HEK293T (cell line): ENCODE measurements around the gene C1QC.
A peak's percentile ranks its signal among the peaks of the same experiment; 100 is the strongest.

Experiments used
- CTCF ChIA-PET: fragments of 350-600 bp; formaldehyde crosslinking; extraction: SDS; loops from one replicate; lab custom pipeline; 2021; ENCODE audit warnings: antibody characterized with exemption, inconsistent platforms; lab: Yijun Ruan, JAX
- POLR2A ChIA-PET: fragments of 350-600 bp; formaldehyde crosslinking; extraction: SDS; loops from one replicate; lab custom pipeline; 2020; ENCODE audit warnings: antibody characterized with exemption, inconsistent platforms; lab: Yijun Ruan, JAX
- DNase-seq: peaks from one replicate; pipeline ENCODE4 v3.0.0; 2012; ENCODE audit warnings: mixed read lengths; ENCODE audit errors: extremely low spot score
- ARNT ChIP-seq: fragments of 450-650 bp; IDR thresholded peaks from 2 replicates; pipeline ENCODE4 v1.6.1; 2017; ENCODE audit warnings: mild to moderate bottlenecking
- BHLHE40 ChIP-seq: fragments of 450-650 bp; IDR thresholded peaks from 2 replicates; pipeline ENCODE4 v1.6.1; 2016; ENCODE audit warnings: mild to moderate bottlenecking, moderate library complexity, borderline replicate concordance
- CTBP1 ChIP-seq: fragments of 450-650 bp; IDR thresholded peaks from 2 replicates; pipeline ENCODE4 v1.6.1; 2016; ENCODE audit warnings: borderline replicate concordance
- ELF4 ChIP-seq: fragments of 450-650 bp; IDR thresholded peaks from 2 replicates; pipeline ENCODE4 v1.6.1; 2017; ENCODE audit warnings: antibody characterized with exemption
- FOXA1 ChIP-seq: fragments of 450-650 bp; IDR thresholded peaks from 2 replicates; pipeline ENCODE4 v1.6.1; 2016; ENCODE audit warnings: mild to moderate bottlenecking
- FOXK2 ChIP-seq: fragments of 450-650 bp; IDR thresholded peaks from 2 replicates; pipeline ENCODE4 v1.6.1; 2016; ENCODE audit warnings: mild to moderate bottlenecking
- FOXM1 ChIP-seq: fragments of 450-650 bp; IDR thresholded peaks from 2 replicates; pipeline ENCODE4 v1.6.1; 2017; ENCODE audit warnings: mild to moderate bottlenecking, borderline replicate concordance
- HDGF ChIP-seq: fragments of 450-650 bp; IDR thresholded peaks from 2 replicates; pipeline ENCODE4 v1.6.1; 2017; ENCODE audit warnings: antibody characterized with exemption, borderline replicate concordance
- L3MBTL2 ChIP-seq: fragments of 450-650 bp; conservative IDR thresholded peaks from 2 replicates; pipeline ENCODE4 v1.6.1; 2016; ENCODE audit warnings: mild to moderate bottlenecking
- LEF1 ChIP-seq: fragments of 450-650 bp; IDR thresholded peaks from 2 replicates; pipeline ENCODE4 v1.6.1; 2017; ENCODE audit warnings: mild to moderate bottlenecking, borderline replicate concordance
- NFRKB ChIP-seq: fragments of 450-650 bp; IDR thresholded peaks from 2 replicates; pipeline ENCODE4 v1.6.1; 2016; ENCODE audit warnings: mild to moderate bottlenecking, moderate library complexity
- PKNOX1 ChIP-seq: fragments of 450-650 bp; IDR thresholded peaks from 2 replicates; pipeline ENCODE4 v1.6.1; 2016
- SP1 ChIP-seq: fragments of 450-650 bp; IDR thresholded peaks from 2 replicates; pipeline ENCODE4 v1.6.1; 2017
- SUZ12 ChIP-seq: fragments of 450-650 bp; IDR thresholded peaks from 2 replicates; pipeline ENCODE4 v1.6.1; 2016; ENCODE audit warnings: mild to moderate bottlenecking
- TARDBP ChIP-seq: fragments of 450-650 bp; IDR thresholded peaks from 2 replicates; pipeline ENCODE4 v1.6.1; 2016
- ZNF384 ChIP-seq: fragments of 450-650 bp; IDR thresholded peaks from 2 replicates; pipeline ENCODE4 v1.6.1; 2016

The C1QC gene

GRCh38 chr1:22606161-22606560 is 37.3 kb upstream of the C1QC start:
- TF ChIP-seq FOXM1 (no peak), CTBP1 (no peak), SUZ12 (no peak), PKNOX1 (no peak), L3MBTL2 (no peak), FOXA1 (no peak), ZNF384 (no peak), NFRKB (no peak), ELF4 (no peak), FOXK2 (no peak), ARNT (no peak), SP1 (no peak), BHLHE40 (no peak), LEF1 (no peak), HDGF (no peak), TARDBP (no peak)
- ChIA-PET CTCF (interaction anchor here (1.0 kb wide), 1 partner anchor 36 kb away, joined by 3 read pairs; no protein-coding TSS in a partner anchor), POLR2A (no interaction called here)
- DNase-seq: no peak

GRCh38 chr1:22607154-22607553 is 36.3 kb upstream of the C1QC start:
- TF ChIP-seq FOXK2: no peak
- TF ChIP-seq FOXM1: no peak
- no peak for TF ChIP-seq L3MBTL2
- TF ChIP-seq NFRKB: no peak
- TF ChIP-seq CTBP1: no peak
- TF ChIP-seq TARDBP: no peak
- TF ChIP-seq BHLHE40: no peak
- no peak for TF ChIP-seq PKNOX1
- no peak for TF ChIP-seq ZNF384
- TF ChIP-seq ARNT: no peak
- TF ChIP-seq ELF4: no peak
- no peak for TF ChIP-seq LEF1
- no peak for TF ChIP-seq HDGF
- no peak for TF ChIP-seq SUZ12
- no peak for TF ChIP-seq SP1
- TF ChIP-seq FOXA1: no peak
- CTCF ChIA-PET: interaction anchor here (1.0 kb wide), 1 partner anchor 35 kb away, joined by 3 read pairs; no protein-coding TSS in a partner anchor
- peak; percentile 44 for DNase-seq
- POLR2A ChIA-PET: interaction anchor here (0.6 kb wide), 1 partner anchor 12 kb away, joined by 3 read pairs; no protein-coding TSS in a partner anchor

GRCh38 chr1:22608361-22608760 is 35.1 kb upstream of the C1QC start:
- TF ChIP-seq ELF4: no peak
- no peak for TF ChIP-seq FOXA1
- no peak for TF ChIP-seq NFRKB
- TF ChIP-seq FOXK2: no peak
- TF ChIP-seq SP1: no peak
- TF ChIP-seq HDGF: no peak
- no peak for TF ChIP-seq SUZ12
- no peak for TF ChIP-seq L3MBTL2
- no peak for TF ChIP-seq PKNOX1
- TF ChIP-seq FOXM1: no peak
- TF ChIP-seq ZNF384: no peak
- TF ChIP-seq CTBP1: no peak
- no peak for TF ChIP-seq ARNT
- no peak for TF ChIP-seq TARDBP
- TF ChIP-seq LEF1: no peak
- CTCF ChIA-PET: no interaction called here
- POLR2A ChIA-PET: no interaction called here
- no peak for DNase-seq

DNA sequence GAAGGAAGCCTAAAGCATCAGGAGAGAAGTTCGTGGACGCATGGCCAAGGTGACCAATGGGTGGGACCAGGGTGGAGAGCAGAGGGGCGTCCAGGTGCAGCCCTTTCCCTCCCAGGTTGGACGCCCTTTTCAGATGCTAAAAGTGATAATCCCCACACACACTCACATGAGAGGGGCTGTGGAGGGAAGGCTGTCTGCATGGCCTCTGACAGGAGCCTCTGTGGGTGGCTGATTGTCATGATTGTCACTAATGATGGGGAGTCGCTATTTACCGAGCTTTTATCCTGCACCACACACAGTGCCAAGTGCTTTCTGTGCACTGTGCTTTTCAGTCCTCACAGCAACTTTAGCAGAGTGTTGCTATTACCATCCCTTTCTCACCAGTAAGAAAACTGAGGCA is 34.1 kb upstream of the C1QC start:
- no peak for TF ChIP-seq ELF4
- no peak for TF ChIP-seq ARNT
- no peak for TF ChIP-seq SP1
- no peak for TF ChIP-seq TARDBP
- TF ChIP-seq HDGF: no peak
- TF ChIP-seq FOXA1: no peak
- no peak for TF ChIP-seq FOXK2
- no peak for TF ChIP-seq CTBP1
- TF ChIP-seq NFRKB: no peak
- no peak for TF ChIP-seq L3MBTL2
- no peak for TF ChIP-seq PKNOX1
- no peak for TF ChIP-seq ZNF384
- ChIA-PET POLR2A (no interaction called here), CTCF (no interaction called here)
- no peak for DNase-seq

- no peak for TF ChIP-seq SP1
- no peak for TF ChIP-seq TARDBP
- TF ChIP-seq NFRKB: no peak
- CTCF ChIA-PET: interaction anchor here (0.6 kb wide), 1 partner anchor 10 kb away, joined by 3 read pairs; no protein-coding TSS in a partner anchor
- POLR2A ChIA-PET: no interaction called here
- DNase-seq: peak; percentile 68
These were observed 31.9 kb upstream of the C1QC start for GRCh38 chr1:22611530-22611947.
